GM18499 (cell line): ENCODE measurements around the gene PAK5.

ENCODE experiments used
- ATAC-seq: cut with Tn5 transposase; IDR thresholded peaks from one replicate; pipeline ENCODE4 v1.9.1; 2021; ENCODE audit warnings: moderate number of reproducible peaks; ENCODE audit not compliant: insufficient read depth, unreplicated experiment

PAK5 gene

GRCh38 chr20:9507544-9508239, 331.2 kb downstream of the PAK5 start:
- ATAC-seq, result no peak

- ATAC-seq, result no peak
Observed at GRCh38 chr20:9506964-9507369, 331.9 kb downstream of the PAK5 start.

- no peak for ATAC-seq
Observed at GRCh38 chr20:9506280-9506821, 332.5 kb downstream of the PAK5 start.

- ATAC-seq, result no peak
Observed at GRCh38 chr20:9503526-9504245, 335.2 kb downstream of the PAK5 start.

- no peak for ATAC-seq
Observed at GRCh38 chr20:9501473-9501872, 337.4 kb downstream of the PAK5 start.

GRCh38 chr20:9500121-9500520, 338.8 kb downstream of the PAK5 start:
- ATAC-seq, result no peak

- no peak for ATAC-seq
Observed at GRCh38 chr20:9499126-9499899, 339.6 kb downstream of the PAK5 start.

- no peak for ATAC-seq
Observed at GRCh38 chr20:9498322-9498721, 340.6 kb downstream of the PAK5 start.

GRCh38 chr20:9496155-9496554, 342.7 kb downstream of the PAK5 start:
- ATAC-seq, result no peak

- no peak for ATAC-seq
Observed at GRCh38 chr20:9495701-9496100, 343.2 kb downstream of the PAK5 start.

GRCh38 chr20:9493803-9494202, 345.1 kb downstream of the PAK5 start:
- ATAC-seq, result no peak

GRCh38 chr20:9492067-9492466, 346.8 kb downstream of the PAK5 start:
- ATAC-seq, result no peak

GRCh38 chr20:9491324-9491723, 347.6 kb downstream of the PAK5 start:
- ATAC-seq, result no peak

- ATAC-seq, result no peak
Observed at GRCh38 chr20:9490631-9491030, 348.2 kb downstream of the PAK5 start.

- no peak for ATAC-seq
Observed at GRCh38 chr20:9490161-9490560, 348.7 kb downstream of the PAK5 start.

- ATAC-seq, result no peak
Observed at GRCh38 chr20:9488063-9488462, 350.8 kb downstream of the PAK5 start.
